Skeletal muscle tissue (tissue), 4 donors: ENCODE data around the gene NPAS3. TPM values are rescaled to one million over a fixed set of nuclear protein-coding genes. Genes with fewer than 3 reads are reported as not detected.

Experiments used
- H3K27ac ChIP-seq: one replicate; pipeline ENCODE4 v1.7.0; 2013; ENCODE audit warnings: mild to moderate bottlenecking, low read depth, low read length, inconsistent platforms
- H3K27me3 ChIP-seq, 3 donors: one replicate each; pipeline ENCODE4 v1.7.0; 2013; ENCODE audit warnings: low read length in 3 of 3; ENCODE audit not compliant: control insufficient read depth in 3 of 3, insufficient read depth in 3 of 3
- H3K36me3 ChIP-seq, 3 donors: one replicate each; pipeline ENCODE4 v1.7.0; 2013; ENCODE audit warnings: low read length in 3 of 3; ENCODE audit not compliant: control insufficient read depth in 3 of 3, insufficient read depth in 3 of 3
- H3K4me1 ChIP-seq, 3 donors: one replicate each; pipeline ENCODE4 v1.7.0; 2013; ENCODE audit warnings: low read length in 3 of 3, mild to moderate bottlenecking in 3 of 3; ENCODE audit not compliant: control insufficient read depth in 3 of 3, insufficient read depth in 3 of 3
- H3K4me3 ChIP-seq, 3 donors: one replicate each; pipeline ENCODE4 v1.7.0; 2013; ENCODE audit warnings: low read length in 3 of 3
- H3K9ac ChIP-seq, 3 donors: one replicate each; pipeline ENCODE4 v1.7.0; 2013; ENCODE audit warnings: low read length in 3 of 3, mild to moderate bottlenecking in 3 of 3, moderate library complexity in 2 of 3, low read depth in 1 of 3
- H3K9me3 ChIP-seq, 3 donors: one replicate each; pipeline ENCODE4 v1.7.0; 2013; ENCODE audit warnings: low read length in 3 of 3; ENCODE audit not compliant: control insufficient read depth in 3 of 3
- total RNA-seq: library from RNA; depleted of rRNA; stranded (reverse); fragments of >200 nt; gene quantifications from one replicate; pipeline ENCODE4 v1.2.3, GENCODE V29; 2014
- donor health status: Osteomylitis.

NPAS3 gene
- total RNA-seq, 1 donor from 2014 or later, result 9.9 TPM

- Histone ChIP-seq H3K9me3 (no peaks in the 10 kb centered on the region), H3K27me3 (no peaks in the 10 kb centered on the region), H3K4me3 (no peak overlapping the region), H3K9ac (no peak overlapping the region), H3K27ac (no peak overlapping the region), H3K4me1 (no peaks in the 10 kb centered on the region), H3K36me3 (no peaks in the 10 kb centered on the region)
These were observed 692.8 kb downstream of the NPAS3 start for GRCh38 chr14:33631441-33631840.

GRCh38 chr14:33634631-33635030 is 696.0 kb downstream of the NPAS3 start:
- H3K9me3 ChIP-seq, result no peaks in the 10 kb centered on the region
- no peaks in the 10 kb centered on the region for H3K4me1 ChIP-seq
- H3K9ac ChIP-seq, result no peak overlapping the region
- H3K36me3 ChIP-seq, result no peaks in the 10 kb centered on the region
- H3K27ac ChIP-seq, result no peak overlapping the region
- no peaks in the 10 kb centered on the region for H3K27me3 ChIP-seq
- no peak overlapping the region for H3K4me3 ChIP-seq

GRCh38 chr14:33636716-33637115 is 698.0 kb downstream of the NPAS3 start:
- Histone ChIP-seq H3K4me3 (no peak overlapping the region), H3K9me3 (no peaks in the 10 kb centered on the region), H3K27ac (no peak overlapping the region), H3K36me3 (no peaks in the 10 kb centered on the region), H3K27me3 (no peaks in the 10 kb centered on the region), H3K4me1 (no peaks in the 10 kb centered on the region), H3K9ac (no peak overlapping the region)

DNA sequence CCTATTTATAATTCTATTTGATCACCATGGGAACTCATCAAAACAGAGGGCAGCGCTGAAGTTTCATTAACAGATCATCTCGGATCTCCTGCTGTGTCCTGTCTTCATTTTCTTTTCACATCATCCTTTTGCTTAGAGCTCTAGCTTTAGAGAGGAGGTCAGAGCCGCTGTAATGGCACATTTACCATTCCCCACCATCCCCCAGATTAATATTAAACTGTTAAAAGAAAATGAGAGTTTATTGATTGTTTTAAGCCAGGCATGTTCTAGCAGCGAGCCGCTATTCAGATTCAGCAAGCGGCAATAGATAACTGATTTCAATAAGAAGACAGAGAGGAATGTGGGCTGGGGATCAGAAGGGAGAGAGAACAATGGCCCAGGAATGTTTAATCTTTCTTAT is 703.4 kb downstream of the NPAS3 start:
- Histone ChIP-seq H3K27me3 (no peaks in the 10 kb centered on the region), H3K27ac (no peak overlapping the region), H3K4me1 (no peaks in the 10 kb centered on the region), H3K36me3 (no peaks in the 10 kb centered on the region), H3K9ac (no peak overlapping the region), H3K4me3 (no peak overlapping the region), H3K9me3 (no peaks in the 10 kb centered on the region)

GRCh38 chr14:33642691-33643244 is 704.1 kb downstream of the NPAS3 start:
- Histone ChIP-seq H3K4me1 (no peaks in the 10 kb centered on the region), H3K27me3 (no peaks in the 10 kb centered on the region), H3K36me3 (no peaks in the 10 kb centered on the region), H3K4me3 (no peak overlapping the region), H3K9me3 (no peaks in the 10 kb centered on the region), H3K27ac (no peak overlapping the region), H3K9ac (no peak overlapping the region)

DNA sequence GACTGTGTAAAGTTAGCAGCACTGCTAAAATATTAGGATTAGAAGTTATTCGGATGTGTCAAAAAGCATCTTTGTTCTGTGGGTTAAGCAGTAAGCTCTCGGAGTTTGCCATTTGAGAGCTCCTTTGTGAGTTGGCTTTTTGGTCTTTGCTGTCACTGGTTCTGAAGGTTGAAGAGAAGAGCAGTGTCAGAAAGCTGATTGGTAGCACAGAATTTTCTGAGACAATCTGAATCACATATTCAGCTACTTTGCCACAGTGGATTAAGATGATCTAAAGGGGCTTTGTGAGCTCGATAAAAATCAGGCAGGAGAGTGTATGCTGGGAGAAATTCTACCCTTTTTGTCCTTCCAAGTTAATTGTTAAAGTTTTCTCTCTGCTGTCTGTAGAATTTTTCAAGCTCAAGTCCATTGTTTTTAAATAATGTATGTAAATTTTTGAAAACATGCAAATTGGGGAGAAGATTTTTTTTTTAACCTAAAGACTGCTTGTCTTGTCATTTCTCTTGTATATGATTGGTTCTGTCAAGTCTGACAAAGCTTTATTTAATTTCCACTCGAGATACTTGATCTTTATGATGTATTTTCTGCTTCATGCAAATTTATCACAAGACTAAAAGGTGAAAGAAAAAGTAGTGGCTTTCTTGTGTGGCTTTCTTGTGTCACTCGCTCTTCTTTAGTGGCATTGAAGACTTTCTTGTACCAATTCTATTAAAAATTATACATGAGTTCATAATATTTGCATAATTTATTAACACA is 704.9 kb downstream of the NPAS3 start:
- Histone ChIP-seq H3K27me3 (no peaks in the 10 kb centered on the region), H3K36me3 (no peaks in the 10 kb centered on the region), H3K27ac (no peak overlapping the region), H3K9ac (no peak overlapping the region), H3K9me3 (no peaks in the 10 kb centered on the region), H3K4me1 (no peaks in the 10 kb centered on the region), H3K4me3 (no peak overlapping the region)

DNA sequence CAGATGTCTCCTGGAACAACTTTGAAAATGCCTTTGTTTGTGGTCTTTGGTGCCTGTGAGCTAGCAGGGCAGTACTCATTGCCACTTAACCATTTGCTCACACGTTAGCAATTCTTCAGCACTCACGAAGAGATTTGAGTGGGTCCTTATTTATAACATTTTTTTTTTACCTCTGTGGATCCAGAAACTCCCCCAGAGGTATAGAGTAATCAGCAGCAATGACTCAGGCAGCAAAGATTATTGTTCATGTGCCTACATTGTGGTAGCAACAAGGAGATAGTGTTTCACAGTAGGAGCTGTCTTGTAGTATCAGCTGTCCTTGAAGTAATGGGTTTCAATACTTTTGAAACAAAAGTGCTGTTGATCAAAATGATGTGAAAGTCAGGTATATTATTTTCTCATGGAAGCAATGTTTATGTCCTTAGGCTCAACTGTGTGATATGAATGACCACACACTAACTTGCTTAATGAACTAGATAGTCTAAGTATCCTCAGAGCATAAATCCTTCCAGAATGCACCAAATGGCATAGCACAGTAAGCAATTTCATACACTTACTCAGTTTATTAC is 708.1 kb downstream of the NPAS3 start:
- Histone ChIP-seq H3K4me3 (no peak overlapping the region), H3K9me3 (no peaks in the 10 kb centered on the region), H3K27ac (no peak overlapping the region), H3K27me3 (no peaks in the 10 kb centered on the region), H3K9ac (no peak overlapping the region), H3K36me3 (no peaks in the 10 kb centered on the region), H3K4me1 (no peaks in the 10 kb centered on the region)

GRCh38 chr14:33647385-33647786 is 708.7 kb downstream of the NPAS3 start:
- H3K9ac ChIP-seq, result no peak overlapping the region
- no peaks in the 10 kb centered on the region for H3K27me3 ChIP-seq
- H3K9me3 ChIP-seq, result no peaks in the 10 kb centered on the region
- H3K4me3 ChIP-seq, result no peak overlapping the region
- no peak overlapping the region for H3K27ac ChIP-seq
- H3K4me1 ChIP-seq, result no peaks in the 10 kb centered on the region
- no peaks in the 10 kb centered on the region for H3K36me3 ChIP-seq

DNA sequence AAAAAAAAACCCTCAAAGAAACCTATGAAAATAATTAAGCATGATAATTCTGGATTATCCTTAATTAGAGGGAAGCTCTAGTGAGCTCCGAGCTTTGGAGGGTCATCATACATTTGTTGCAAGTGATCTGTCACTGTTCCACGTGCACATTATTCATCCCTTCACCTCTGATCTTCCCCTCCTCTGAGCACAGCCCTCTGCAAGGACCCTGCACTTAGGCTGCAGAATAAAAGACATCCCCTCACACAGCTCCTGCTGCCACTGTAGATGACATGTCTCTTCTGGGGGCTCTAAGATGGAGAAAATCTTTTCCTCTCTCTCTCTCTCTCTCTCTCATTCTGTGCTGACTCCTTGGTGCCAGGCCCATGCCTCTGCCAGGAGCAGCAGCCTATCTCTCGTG is 711.8 kb downstream of the NPAS3 start:
- H3K27me3 ChIP-seq, result no peaks in the 10 kb centered on the region
- H3K9ac ChIP-seq, result no peak overlapping the region
- H3K27ac ChIP-seq, result no peak overlapping the region
- H3K9me3 ChIP-seq, result no peaks in the 10 kb centered on the region
- no peaks in the 10 kb centered on the region for H3K4me1 ChIP-seq
- H3K4me3 ChIP-seq, result no peak overlapping the region
- no peaks in the 10 kb centered on the region for H3K36me3 ChIP-seq

- Histone ChIP-seq H3K27me3 (no peaks in the 10 kb centered on the region), H3K4me1 (no peaks in the 10 kb centered on the region), H3K9ac (no peak overlapping the region), H3K9me3 (no peaks in the 10 kb centered on the region), H3K36me3 (no peaks in the 10 kb centered on the region), H3K27ac (no peak overlapping the region), H3K4me3 (no peak overlapping the region)
These were observed 714.1 kb downstream of the NPAS3 start for GRCh38 chr14:33652566-33653307.
